CD14-positive monocyte (primary cell): Measurements from ENCODE around the gene CARNS1. TPM values are rescaled to one million over a fixed set of nuclear protein-coding genes. Genes with fewer than 3 reads are reported as not detected.
A peak's percentile ranks its signal among the peaks of the same experiment; 100 is the strongest.

Experiments used
- DNase-seq, 3 donors: peaks; one replicate each; pipeline ENCODE4 v3.0.0-alpha.2; 2011 to 2022
- H2AFZ ChIP-seq: 2 replicates; pipeline ENCODE4 v1.6.0; 2012; ENCODE audit warnings: mild to moderate bottlenecking, low read depth, low read length, inconsistent platforms; ENCODE audit not compliant: insufficient read depth, poor library complexity, severe bottlenecking
- H3K27ac ChIP-seq, 2 donors: 1 replicate in 1 of 2; 2 replicates in 1 of 2; pipeline ENCODE4 v1.5.1; 2012 to 2013; ENCODE audit warnings: low read length in 2 of 2, control low read depth in 1 of 2, inconsistent platforms in 1 of 2, low read depth in 1 of 2, mild to moderate bottlenecking in 1 of 2
- H3K27me3 ChIP-seq, 2 donors: one replicate each; pipeline versions ENCODE4 v1.6.0 to v1.6.1; 2011 to 2013; ENCODE audit warnings: low read length in 2 of 2; ENCODE audit not compliant: control insufficient read depth in 2 of 2, insufficient read depth in 2 of 2
- H3K36me3 ChIP-seq, 2 donors: replicated peaks in 1 of 2; 1 replicate in 1 of 2; 2 replicates in 1 of 2; pipeline versions ENCODE4 v1.5.1 to v1.6.1; 2012 to 2013; ENCODE audit warnings: low read length in 2 of 2, control low read depth in 1 of 2, inconsistent platforms in 1 of 2, mild to moderate bottlenecking in 1 of 2; ENCODE audit not compliant: insufficient read depth in 2 of 2, control insufficient read depth in 1 of 2
- H3K4me1 ChIP-seq, 2 donors: 1 replicate in 1 of 2; 2 replicates in 1 of 2; pipeline versions ENCODE4 v1.5.1 to v1.6.1; 2012 to 2013; ENCODE audit warnings: low read length in 2 of 2, control low read depth in 1 of 2, inconsistent platforms in 1 of 2, mild to moderate bottlenecking in 1 of 2, moderate library complexity in 1 of 2; ENCODE audit not compliant: insufficient read depth in 2 of 2, control insufficient read depth in 1 of 2
- H3K4me2 ChIP-seq: replicated peaks from 2 replicates; pipeline ENCODE3; 2012; ENCODE audit warnings: low read length, moderate library complexity, mild to moderate bottlenecking; ENCODE audit not compliant: poor library complexity, severe bottlenecking; ENCODE audit errors: extremely low read depth
- H3K4me3 ChIP-seq, 3 experiments: fragments of 200-600 bp in 1 of 3; sonication (generic) in 1 of 3; replicated peaks in 1 of 3; 1 replicate in 2 of 3; 2 replicates in 1 of 3; pipeline ENCODE4 v1.5.1; 2011 to 2013; ENCODE audit warnings: low read length in 3 of 3, mild to moderate bottlenecking in 3 of 3, control low read depth in 2 of 3, low read depth in 2 of 3, inconsistent platforms in 1 of 3, moderate library complexity in 1 of 3
- H3K79me2 ChIP-seq: 2 replicates; pipeline ENCODE4 v1.6.0; 2012; ENCODE audit warnings: mild to moderate bottlenecking, control low read depth, inconsistent platforms, low read length, moderate library complexity; ENCODE audit not compliant: insufficient read depth
- H3K9ac ChIP-seq: 2 replicates; pipeline ENCODE4 v1.6.0; 2017; ENCODE audit warnings: low read length, mild to moderate bottlenecking; ENCODE audit not compliant: insufficient read depth, poor library complexity, severe bottlenecking
- H3K9me3 ChIP-seq, 2 donors: replicated peaks in 1 of 2; 1 replicate in 1 of 2; 2 replicates in 1 of 2; pipeline versions ENCODE4 v1.5.1 to v1.6.1; 2012 to 2013; ENCODE audit warnings: low read length in 2 of 2, control low read depth in 1 of 2; ENCODE audit not compliant: control insufficient read depth in 1 of 2, insufficient read depth in 1 of 2
- H4K20me1 ChIP-seq: 2 replicates; pipeline ENCODE4 v1.6.0; 2012; ENCODE audit warnings: mild to moderate bottlenecking, low read length, control low read depth, moderate library complexity; ENCODE audit not compliant: insufficient read depth
- H3K27ac Mint-ChIP-seq, 7 donors: one replicate each; pipeline ENCODE4 v1.8.0; 2020; ENCODE audit warnings: mild to moderate bottlenecking in 7 of 7, mixed read lengths in 7 of 7, moderate library complexity in 6 of 7, inconsistent platforms in 2 of 7
- H3K27me3 Mint-ChIP-seq, 3 donors: one replicate each; pipeline ENCODE4 v1.8.0; 2021 to 2022; ENCODE audit warnings: low read depth in 3 of 3, mild to moderate bottlenecking in 3 of 3, mixed read lengths in 3 of 3, moderate library complexity in 3 of 3, inconsistent platforms in 1 of 3
- H3K36me3 Mint-ChIP-seq, 2 donors: one replicate each; pipeline ENCODE4 v1.8.0; 2020; ENCODE audit warnings: mixed read lengths in 2 of 2, inconsistent platforms in 1 of 2, mild to moderate bottlenecking in 1 of 2
- H3K4me1 Mint-ChIP-seq: one replicate; pipeline ENCODE4 v1.8.0; 2020; ENCODE audit warnings: mild to moderate bottlenecking, mixed read lengths
- H3K4me3 Mint-ChIP-seq, 2 donors: one replicate each; pipeline ENCODE4 v1.8.0; 2020; ENCODE audit warnings: mild to moderate bottlenecking in 2 of 2, mixed read lengths in 2 of 2, moderate library complexity in 1 of 2
- H3K9me3 Mint-ChIP-seq, 7 donors: one replicate each; pipeline ENCODE4 v1.8.0; 2020 to 2022; ENCODE audit warnings: mixed read lengths in 7 of 7, mild to moderate bottlenecking in 6 of 7, moderate library complexity in 6 of 7, inconsistent platforms in 2 of 7
- WGBS: methylation state at CpG from one replicate; pipeline ENCODE4 v1.1.5; 2013; ENCODE audit warnings: missing lambda C conversion rate; ENCODE audit not compliant: insufficient coverage; 5-methylcytosine and 5-hydroxymethylcytosine counted together
- intact Hi-C, 2 donors: fragments of 100-400 bp; cut with micrococcal nuclease; formaldehyde crosslinking; loops; one replicate each; pipeline versions ENCODE4 v1.15.0 to v1.15.1; 2023
- polyA plus RNA-seq, 3 donors: library from polyadenylated mRNA; depleted of rRNA in 1 of 3; unstranded in 2 of 3; stranded (reverse) in 1 of 3; fragments of 300-500 nt in 2 of 3; fragments of >200 nt in 1 of 3; fragmentation: Illumina TruSeq in 2 of 3; gene quantifications; 1 replicate in 2 of 3; 2 replicates in 1 of 3; pipeline ENCODE4 v1.2.3, GENCODE V29; 2012 to 2021
- TF ChIP-seq, protein P1 (sequence below): fragments of 200-600 bp; IDR thresholded peaks from one replicate; pipeline ENCODE4 v1.8.0; 2022; ENCODE audit warnings: antibody characterized with exemption, mild to moderate bottlenecking

The CARNS1 gene
- polyA plus RNA-seq, 3 donors, result 0.09 TPM; not detected in 2

DNA sequence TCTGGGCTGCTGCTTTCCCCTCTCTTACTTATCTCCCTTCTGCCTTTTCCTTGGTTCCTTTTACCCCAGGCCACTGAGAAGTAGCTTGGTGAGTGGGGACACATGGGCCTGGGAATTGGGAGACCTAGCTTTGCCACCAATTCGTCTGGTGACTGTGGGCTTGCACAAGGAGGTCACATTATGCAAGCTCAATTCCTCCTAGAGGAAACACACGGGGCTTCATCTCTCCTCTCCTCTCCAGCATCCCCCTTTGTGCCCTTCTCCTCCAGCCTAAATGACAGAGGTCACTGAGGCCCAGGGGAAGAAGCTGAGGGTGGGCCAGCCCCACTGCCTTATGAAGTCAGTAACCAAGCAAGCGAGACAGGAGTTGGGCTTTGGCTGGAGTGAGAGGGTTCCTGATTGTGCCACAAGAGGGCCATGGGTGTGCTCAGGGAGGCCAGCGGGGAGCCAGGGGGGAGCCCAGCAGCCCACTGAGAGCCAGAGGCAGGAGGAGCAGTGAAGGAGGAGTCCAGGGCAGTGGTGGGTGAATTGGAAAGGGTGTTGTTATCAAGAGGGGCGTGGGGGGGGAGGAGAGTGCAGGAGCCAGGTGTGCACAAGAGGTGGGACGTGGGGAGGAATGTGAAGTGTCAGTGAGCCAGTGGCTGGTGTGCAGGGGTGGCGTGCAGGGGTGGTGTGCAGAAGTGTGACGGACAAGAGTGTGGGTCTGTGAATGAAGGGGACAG is 44.1 kb upstream of the CARNS1 start:
- Histone ChIP-seq H3K27ac (peak overlapping the region; percentile 8 to 45), H3K9me3 (no peaks in the 10 kb centered on the region), H3K27me3 (no peaks in the 10 kb centered on the region), H2AFZ (no peak overlapping the region), H4K20me1 (peaks cover 10% of the 10 kb centered on the region), H3K4me1 (peaks cover 52 to 69% of the 10 kb centered on the region in 2 donors), H3K36me3 (no peaks in the 10 kb centered on the region), H3K79me2 (peaks cover 36% of the 10 kb centered on the region), H3K4me2 (peak overlapping the region; percentile 93), H3K4me3 (peak overlapping the region in 2 of 3 experiments; percentile 37 to 82), H3K9ac (no peak overlapping the region)
- Mint-ChIP-seq H3K27ac (peak overlapping the region; percentile 62 to 90 (median 86)), H3K4me3 (peak overlapping the region; percentile 89 to 91), H3K9me3 (peaks cover 0 to 2% (median 0%) of the 10 kb centered on the region in 7 donors), H3K27me3 (peaks cover 9 to 36% (median 17%) of the 10 kb centered on the region in 3 donors), H3K36me3 (peaks cover 19 to 23% of the 10 kb centered on the region in 2 donors), H3K4me1 (peaks cover 70% of the 10 kb centered on the region)
- intact Hi-C loops, result loop anchor here (1.0 to 5.0 kb wide), 3 partner anchors 10 to 99 kb away; no protein-coding TSS in a partner anchor
- 42% methylated on average over 6 of the region's 8 CpGs for WGBS
- TF ChIP-seq, protein P1, sequence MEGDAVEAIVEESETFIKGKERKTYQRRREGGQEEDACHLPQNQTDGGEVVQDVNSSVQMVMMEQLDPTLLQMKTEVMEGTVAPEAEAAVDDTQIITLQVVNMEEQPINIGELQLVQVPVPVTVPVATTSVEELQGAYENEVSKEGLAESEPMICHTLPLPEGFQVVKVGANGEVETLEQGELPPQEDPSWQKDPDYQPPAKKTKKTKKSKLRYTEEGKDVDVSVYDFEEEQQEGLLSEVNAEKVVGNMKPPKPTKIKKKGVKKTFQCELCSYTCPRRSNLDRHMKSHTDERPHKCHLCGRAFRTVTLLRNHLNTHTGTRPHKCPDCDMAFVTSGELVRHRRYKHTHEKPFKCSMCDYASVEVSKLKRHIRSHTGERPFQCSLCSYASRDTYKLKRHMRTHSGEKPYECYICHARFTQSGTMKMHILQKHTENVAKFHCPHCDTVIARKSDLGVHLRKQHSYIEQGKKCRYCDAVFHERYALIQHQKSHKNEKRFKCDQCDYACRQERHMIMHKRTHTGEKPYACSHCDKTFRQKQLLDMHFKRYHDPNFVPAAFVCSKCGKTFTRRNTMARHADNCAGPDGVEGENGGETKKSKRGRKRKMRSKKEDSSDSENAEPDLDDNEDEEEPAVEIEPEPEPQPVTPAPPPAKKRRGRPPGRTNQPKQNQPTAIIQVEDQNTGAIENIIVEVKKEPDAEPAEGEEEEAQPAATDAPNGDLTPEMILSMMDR, result peak; percentile 66
- DNase-seq, result peak; percentile 48 to 72 (median 70)

DNA sequence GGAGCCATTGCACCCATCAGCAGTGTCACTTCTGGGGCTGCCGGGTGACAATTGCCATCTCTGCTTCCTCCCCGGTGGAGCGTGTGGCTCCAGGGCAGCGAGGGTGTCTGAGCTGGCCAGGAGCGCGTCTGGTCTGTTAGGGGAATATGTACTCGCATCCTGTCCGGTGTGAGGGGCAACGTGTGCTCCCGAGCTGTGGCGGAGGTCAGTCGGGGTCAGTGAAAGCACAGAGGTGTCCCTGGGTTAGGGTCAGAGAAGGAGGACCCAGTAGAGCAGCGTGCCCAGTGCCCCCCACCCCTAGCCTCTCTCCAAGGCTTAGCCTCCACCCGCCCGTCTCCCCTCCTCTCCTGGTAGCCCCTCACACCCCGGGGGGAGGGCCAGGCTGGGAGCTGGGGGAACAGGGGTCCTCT is 43.6 kb upstream of the CARNS1 start:
- H3K4me1 ChIP-seq, result peaks cover 49 to 65% of the 10 kb centered on the region in 2 donors
- H3K4me3 Mint-ChIP-seq, result peak overlapping the region; percentile 89 to 91
- H3K4me3 ChIP-seq, result peak overlapping the region; percentile 37 to 82 (median 51)
- peaks cover 10% of the 10 kb centered on the region for H4K20me1 ChIP-seq
- WGBS, result 0% methylated on average over 3 of the region's 16 CpGs
- peak overlapping the region in 1 of 2 donors; percentile 1 for H3K27ac ChIP-seq
- H3K4me1 Mint-ChIP-seq, result peaks cover 65% of the 10 kb centered on the region
- H3K36me3 ChIP-seq, result no peaks in the 10 kb centered on the region
- H3K79me2 ChIP-seq, result peaks cover 36% of the 10 kb centered on the region
- H3K27me3 ChIP-seq, result no peaks in the 10 kb centered on the region
- peaks cover 0 to 2% (median 0%) of the 10 kb centered on the region in 7 donors for H3K9me3 Mint-ChIP-seq
- H3K4me2 ChIP-seq, result peak overlapping the region; percentile 93
- H3K9ac ChIP-seq, result peak overlapping the region; percentile 35
- peaks cover 9 to 32% (median 15%) of the 10 kb centered on the region in 3 donors for H3K27me3 Mint-ChIP-seq
- H3K9me3 ChIP-seq, result no peaks in the 10 kb centered on the region
- TF ChIP-seq, protein P1, result no peak
- intact Hi-C loops, result loop anchor here (1.0 to 5.0 kb wide), 3 partner anchors 9 to 100 kb away; no protein-coding TSS in a partner anchor
- DNase-seq, result peak in 2 of 3 donors; percentile 37 to 46
- H2AFZ ChIP-seq, result peak overlapping the region; percentile 40
- H3K27ac Mint-ChIP-seq, result peak overlapping the region; percentile 62 to 90 (median 86)
- H3K36me3 Mint-ChIP-seq, result peaks cover 18 to 22% of the 10 kb centered on the region in 2 donors
